ENCODE measurements around the gene PMM2. TPM values are rescaled to one million over a fixed set of nuclear protein-coding genes. Genes with fewer than 3 reads are reported as not detected.
"Not testable (repeated sequence)": the region's sequence is repeated elsewhere in the genome, so short reads cannot be mapped to it uniquely, and the experiment has no call there.

The PMM2 gene
- total and polyA plus RNA-seq, 2 experiments from 2014 or later: 39.6 to 46.4 TPM

- WGBS, 2 experiments (ENCODE audit: low coverage in 1 of 2, low lambda C conversion rate in 2 of 2, missing lambda C conversion rate in 2 of 2): 29 to 34% methylated on average over 7 of the region's 7 CpGs
- in situ Hi-C loops (cut with MboI): loop anchor here (10.0 kb wide), 1 partner anchor 224 kb away; no protein-coding TSS in a partner anchor
- peaks cover 25% of the 10 kb centered on the region for H3K36me3 ChIP-seq (ENCODE audit: low read depth)
Measured at GRCh38 chr16:8798535-8799157, 1.0 kb downstream of the PMM2 start.

GRCh38 chr16:8801701-8802100 lies 4.1 kb downstream of the PMM2 start:
- in situ Hi-C loops (cut with MboI): no loop called here
- Histone ChIP-seq H3K9me3 (ENCODE audit: low read depth) (no peaks in the 10 kb centered on the region), H3F3A (ENCODE audit: insufficient read depth) (no peaks in the 10 kb centered on the region; the same call in none of the 2 replicates), H4K20me1 (ENCODE audit: insufficient read depth) (no peaks in the 10 kb centered on the region; the same call in 1 of the 2 replicates), H3K4me2 (ENCODE audit: unreplicated experiment) (no peak overlapping the region), H3K27me3 (replicated peaks; ENCODE audit: insufficient read depth) (no peaks in the 10 kb centered on the region), H2AFZ (no peak overlapping the region), H3K9me2 (ENCODE audit: insufficient read depth) (no peaks in the 10 kb centered on the region), H3K36me3 (ENCODE audit: low read depth) (peaks cover 50% of the 10 kb centered on the region), H3K4me3 (no peak overlapping the region), H3K9ac (0 out of 2 replicates have a peak overlapping the region, but pooled peaks have one; percentile 100), H3K27ac (no peak overlapping the region), H3K4me1 (ENCODE audit: insufficient read depth) (peaks cover 24% of the 10 kb centered on the region), H3K79me2 (ENCODE audit: insufficient read depth) (peaks cover 99% of the 10 kb centered on the region)
- no peak for DNase-seq
- TF ChIP-seq EZH2phosphoT487 (IDR thresholded peaks at IDR 0.05; ENCODE audit: insufficient read depth, low read depth): no peak
- TF ChIP-seq EZH2 (IDR thresholded peaks at IDR 0.05; ENCODE audit: insufficient read depth, poor library complexity, severe bottlenecking): no peak
- WGBS, 2 experiments (ENCODE audit: low coverage in 1 of 2, low lambda C conversion rate in 2 of 2, missing lambda C conversion rate in 2 of 2): 71 to 76% methylated on average over 4 of the region's 4 CpGs

More at GRCh38 chr16:8798535-8799157, 1.0 kb downstream of the PMM2 start:
- peak overlapping the region; percentile 100 for H3K9ac ChIP-seq
- peak overlapping the region; percentile 54; the same call in 1 of the 2 replicates for H2AFZ ChIP-seq
- H3K4me2 ChIP-seq (ENCODE audit: unreplicated experiment): peak overlapping the region; percentile 95
- H3K4me1 ChIP-seq (ENCODE audit: insufficient read depth): peaks cover 29% of the 10 kb centered on the region
- H3K9me3 ChIP-seq (ENCODE audit: low read depth): no peaks in the 10 kb centered on the region
- peak; percentile 45 for DNase-seq
- no peaks in the 10 kb centered on the region for H3K27me3 ChIP-seq (replicated peaks; ENCODE audit: insufficient read depth)
- H3K79me2 ChIP-seq (ENCODE audit: insufficient read depth): peaks cover 92% of the 10 kb centered on the region
- H3K27ac ChIP-seq: peak overlapping the region; percentile 98
- no peak for TF ChIP-seq EZH2 (IDR thresholded peaks at IDR 0.05; ENCODE audit: insufficient read depth, poor library complexity, severe bottlenecking)
- TF ChIP-seq EZH2phosphoT487 (IDR thresholded peaks at IDR 0.05; ENCODE audit: insufficient read depth, low read depth): no peak
- H3K4me3 ChIP-seq: peak overlapping the region; percentile 97
- no peaks in the 10 kb centered on the region for H3K9me2 ChIP-seq (ENCODE audit: insufficient read depth)
- no peaks in the 10 kb centered on the region; the same call in none of the 2 replicates for H3F3A ChIP-seq (ENCODE audit: insufficient read depth)
- H4K20me1 ChIP-seq (ENCODE audit: insufficient read depth): no peaks in the 10 kb centered on the region; the same call in 1 of the 2 replicates

- Histone ChIP-seq H3K79me2 (ENCODE audit: insufficient read depth) (peaks cover 100% of the 10 kb centered on the region), H3K36me3 (ENCODE audit: low read depth) (peaks cover 69% of the 10 kb centered on the region), H3K4me1 (ENCODE audit: insufficient read depth) (peaks cover 23% of the 10 kb centered on the region)
- H3K9me2 ChIP-seq (ENCODE audit: insufficient read depth); H3K27me3 ChIP-seq (replicated peaks; ENCODE audit: insufficient read depth); H3F3A ChIP-seq (ENCODE audit: insufficient read depth); H2AFZ ChIP-seq; H3K4me2 ChIP-seq (ENCODE audit: unreplicated experiment); H4K20me1 ChIP-seq (ENCODE audit: insufficient read depth); DNase-seq; in situ Hi-C loops (cut with MboI); H3K4me3 ChIP-seq; H3K9ac ChIP-seq; H3K9me3 ChIP-seq (ENCODE audit: low read depth); H3K27ac ChIP-seq: not testable (repeated sequence)
- 86 to 90% methylated on average over 12 of the region's 12 CpGs for WGBS, 2 experiments (ENCODE audit: low coverage in 1 of 2, low lambda C conversion rate in 2 of 2, missing lambda C conversion rate in 2 of 2)
Measured at GRCh38 chr16:8803733-8804132, 6.1 kb downstream of the PMM2 start.

GRCh38 chr16:8804313-8804712 lies 6.7 kb downstream of the PMM2 start:
- TF ChIP-seq EZH2phosphoT487 (IDR thresholded peaks at IDR 0.05; ENCODE audit: insufficient read depth, low read depth) (no peak), EZH2 (IDR thresholded peaks at IDR 0.05; ENCODE audit: insufficient read depth, poor library complexity, severe bottlenecking) (no peak)
- Histone ChIP-seq H3K9me3 (ENCODE audit: low read depth) (no peaks in the 10 kb centered on the region), H3K9me2 (ENCODE audit: insufficient read depth) (no peaks in the 10 kb centered on the region), H3F3A (ENCODE audit: insufficient read depth) (peaks cover 5% of the 10 kb centered on the region; the same call in 1 of the 2 replicates), H3K9ac (no peak overlapping the region), H2AFZ (no peak overlapping the region), H3K27ac (no peak overlapping the region), H3K4me2 (ENCODE audit: unreplicated experiment) (no peak overlapping the region), H3K79me2 (ENCODE audit: insufficient read depth) (peaks cover 100% of the 10 kb centered on the region), H3K36me3 (ENCODE audit: low read depth) (peaks cover 75% of the 10 kb centered on the region), H3K4me1 (ENCODE audit: insufficient read depth) (peaks cover 17% of the 10 kb centered on the region), H4K20me1 (ENCODE audit: insufficient read depth) (no peaks in the 10 kb centered on the region; the same call in 1 of the 2 replicates), H3K4me3 (no peak overlapping the region), H3K27me3 (replicated peaks; ENCODE audit: insufficient read depth) (no peaks in the 10 kb centered on the region)
- no peak for DNase-seq
- in situ Hi-C loops (cut with MboI): no loop called here
- 84 to 87% methylated on average over 6 of the region's 6 CpGs for WGBS, 2 experiments (ENCODE audit: low coverage in 1 of 2, low lambda C conversion rate in 2 of 2, missing lambda C conversion rate in 2 of 2)
